ENCODE measurements around the gene CEP70. TPM values are rescaled to one million over a fixed set of nuclear protein-coding genes. Genes with fewer than 3 reads are reported as not detected.

Gene CEP70
- total and polyA plus RNA-seq, 2 of the 13 experiments (the other 11 are each of a cell fraction or from before 2014, with no cell fraction given): 4.0 to 22.3 TPM

- no peak for TF ChIP-seq FOXA1 (IDR thresholded peaks at IDR 0.05)
- TF ChIP-seq FOXA1 (CRISPR knock-in tag; IDR thresholded peaks at IDR 0.05): no peak
- peak; percentile 41; the same call in 1 of the 2 replicates for TF ChIP-seq ELF1 (CRISPR knock-in tag; IDR thresholded peaks at IDR 0.05)
- peak; percentile 54; the same call in 1 of the 2 replicates for TF ChIP-seq ZNF512B (CRISPR knock-in tag; IDR thresholded peaks at IDR 0.05; ENCODE audit: borderline replicate concordance)
- no peak for TF ChIP-seq ZNF704 (CRISPR knock-in tag; IDR thresholded peaks at IDR 0.05; ENCODE audit: borderline replicate concordance)
- TF ChIP-seq ZNF180 (CRISPR knock-in tag; IDR thresholded peaks at IDR 0.05; ENCODE audit: borderline replicate concordance, low read depth): no peak
- no peak for TF ChIP-seq NR1H2 (CRISPR knock-in tag; IDR thresholded peaks at IDR 0.05; ENCODE audit: borderline replicate concordance, low read depth)
- peak; percentile 98 for TF ChIP-seq SRY (CRISPR knock-in tag; IDR thresholded peaks at IDR 0.05)
- no peak for TF ChIP-seq SMYD3 (CRISPR knock-in tag; IDR thresholded peaks at IDR 0.05)
- peak; percentile 65; the same call in 1 of the 2 replicates for TF ChIP-seq HIVEP1 (CRISPR knock-in tag; IDR thresholded peaks at IDR 0.05)
- TF ChIP-seq NCOA2 (CRISPR knock-in tag; IDR thresholded peaks at IDR 0.05): no peak; the same call in 1 of the 2 replicates
- TF ChIP-seq ZBTB42 (CRISPR knock-in tag; IDR thresholded peaks at IDR 0.05): peak; percentile 34; the same call in 1 of the 2 replicates
- TF ChIP-seq POLR2G (IDR thresholded peaks at IDR 0.05; ENCODE audit: low read depth, low read length): peak; percentile 81
- TF ChIP-seq SPEN (CRISPR knock-in tag; IDR thresholded peaks at IDR 0.05; ENCODE audit: low read depth): peak; percentile 86
- no peak for TF ChIP-seq HNRNPH1 (optimal IDR thresholded peaks at IDR 0.05; ENCODE audit: low read depth, low read length)
- TF ChIP-seq HINFP (CRISPR knock-in tag; IDR thresholded peaks at IDR 0.05; ENCODE audit: low read depth): peak; percentile 50; the same call in 1 of the 2 replicates
These were observed 14.5 kb upstream of the CEP70 start, which contains the start of gene FAIM (continued) for GRCh38 chr3:138608322-138609135.
